Measurements from ENCODE around the gene IFI27L1.
"Not testable (repeated sequence)": the region's sequence is repeated elsewhere in the genome, so short reads cannot be mapped to it uniquely, and the experiment has no call there.

The IFI27L1 gene

GRCh38 chr14:94048691-94049624 is 32.2 kb upstream of the IFI27L1 start:
- no peak for DNase-seq (ENCODE audit: low read depth in 2 of 2)

GRCh38 chr14:94049625-94050023 is 31.5 kb upstream of the IFI27L1 start:
- DNase-seq (ENCODE audit: low read depth in 2 of 2): no peak

- DNase-seq (ENCODE audit: low read depth in 2 of 2): no peak
Observed at GRCh38 chr14:94050231-94050880, 30.8 kb upstream of the IFI27L1 start.

- DNase-seq (ENCODE audit: low read depth in 2 of 2): no peak
Observed at GRCh38 chr14:94051115-94051514, 30.0 kb upstream of the IFI27L1 start.

GRCh38 chr14:94051779-94052178 is 29.3 kb upstream of the IFI27L1 start:
- DNase-seq (ENCODE audit: low read depth in 2 of 2): no peak

- no peak for DNase-seq (ENCODE audit: low read depth in 2 of 2)
Observed at GRCh38 chr14:94052199-94052598, 28.9 kb upstream of the IFI27L1 start.

- DNase-seq (ENCODE audit: low read depth in 2 of 2): no peak
Observed at GRCh38 chr14:94052662-94053061, 28.4 kb upstream of the IFI27L1 start.

GRCh38 chr14:94054401-94054800 is 26.7 kb upstream of the IFI27L1 start:
- DNase-seq (ENCODE audit: low read depth in 2 of 2): no peak

- no peak for DNase-seq (ENCODE audit: low read depth in 2 of 2)
Observed at GRCh38 chr14:94054936-94055335, 26.2 kb upstream of the IFI27L1 start.

- peak; percentile 8 to 23 for DNase-seq (ENCODE audit: low read depth in 2 of 2)
Observed at GRCh38 chr14:94056579-94057308, 24.4 kb upstream of the IFI27L1 start.

- no peak for DNase-seq (ENCODE audit: low read depth in 2 of 2)
Observed at GRCh38 chr14:94058128-94058673, 22.9 kb upstream of the IFI27L1 start.

- DNase-seq (ENCODE audit: low read depth in 2 of 2): no peak
Observed at GRCh38 chr14:94058674-94059138, 22.4 kb upstream of the IFI27L1 start.

- no peak for DNase-seq (ENCODE audit: low read depth in 2 of 2)
Observed at GRCh38 chr14:94059998-94060397, 21.1 kb upstream of the IFI27L1 start.

GRCh38 chr14:94062344-94062940 is 18.7 kb upstream of the IFI27L1 start:
- DNase-seq (ENCODE audit: low read depth in 2 of 2): no peak

GRCh38 chr14:94066089-94066676 is 14.9 kb upstream of the IFI27L1 start:
- DNase-seq (ENCODE audit: low read depth in 2 of 2): no peak

- not testable (repeated sequence) for DNase-seq (ENCODE audit: low read depth in 2 of 2)
Observed at GRCh38 chr14:94072076-94072475, 9.0 kb upstream of the IFI27L1 start.

- no peak for DNase-seq (ENCODE audit: low read depth in 2 of 2)
Observed at GRCh38 chr14:94074534-94074933, 6.6 kb upstream of the IFI27L1 start.

GRCh38 chr14:94075008-94075407 is 6.1 kb upstream of the IFI27L1 start:
- no peak for DNase-seq (ENCODE audit: low read depth in 2 of 2)

GRCh38 chr14:94077111-94077821 is 3.8 kb upstream of the IFI27L1 start:
- DNase-seq (ENCODE audit: low read depth in 2 of 2): no peak

GRCh38 chr14:94077823-94078222 is 3.3 kb upstream of the IFI27L1 start:
- no peak for DNase-seq (ENCODE audit: low read depth in 2 of 2)

Data from stimulated activated CD8-positive, alpha-beta memory T cell treated with anti-CD3 and anti-CD28 coated beads, Interleukin-15, amount 100 ng/mL, for 48 hours (primary cell).